Measurements from ENCODE around the gene CFAP68. TPM values are rescaled to one million over a fixed set of nuclear protein-coding genes. Genes with fewer than 3 reads are reported as not detected.
"Not testable (repeated sequence)": the region's sequence is repeated elsewhere in the genome, so short reads cannot be mapped to it uniquely, and the experiment has no call there.

The CFAP68 gene
- total and polyA plus RNA-seq, 7 experiments from 2014 or later, result 13.7 to 39.4 (median 20.8) TPM

DNA sequence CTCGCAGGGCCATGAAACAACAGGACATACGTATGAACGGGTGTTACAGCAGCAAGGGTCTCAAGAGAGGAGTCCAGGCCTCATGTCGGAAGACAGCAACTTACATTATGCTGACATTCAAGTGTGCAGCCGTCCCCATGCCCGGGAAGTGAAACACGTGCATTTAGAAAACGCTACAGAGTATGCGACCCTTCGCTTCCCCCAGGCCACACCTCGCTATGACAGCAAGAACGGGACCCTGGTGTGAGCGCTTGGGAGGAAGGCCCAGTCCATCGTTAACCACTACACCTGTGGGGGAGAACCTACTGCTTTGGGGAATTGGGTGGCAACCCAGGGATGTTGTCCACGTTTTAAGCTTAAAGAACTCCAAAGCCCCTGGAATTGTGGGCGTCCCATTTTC, 46.6 kb downstream of the CFAP68 start:
- Mint-ChIP-seq H3K36me3 (no peaks in the 10 kb centered on the region), H3K27me3 (peaks cover 0 to 11% (median 1%) of the 10 kb centered on the region in 5 donors), H3K4me3 (peak overlapping the region; percentile 51 to 91 (median 85)), H3K9me3 (peaks cover 0 to 2% (median 0%) of the 10 kb centered on the region in 11 donors), H3K4me1 (peaks cover 0 to 19% (median 16%) of the 10 kb centered on the region in 7 donors), H3K27ac (peak overlapping the region; percentile 72 to 96 (median 92))
- ATAC-seq, result no peak
- ChIA-PET POLR2A (interaction anchor here (1.0 to 2.8 kb wide), 11 partner anchors 11 to 182 kb away, joined by 3 to 22 read pairs (median 6); partner anchors contain the start of genes ALG9, CFAP68, DLAT and NKAPD1), CTCF (interaction anchor here (1.0 to 1.7 kb wide), 4 partner anchors 10 to 56 kb away, joined by 4 to 8 read pairs (median 4); no protein-coding TSS in a partner anchor)
- Histone ChIP-seq H3K27me3 (ENCODE audit: control insufficient read depth in 2 of 2, insufficient read depth in 2 of 2, low read length in 2 of 2) (no peaks in the 10 kb centered on the region), H3K4me3 (ENCODE audit: low read length) (no peak overlapping the region), H3K9me3 (ENCODE audit: control insufficient read depth in 2 of 3, low read length in 3 of 3) (no peaks in the 10 kb centered on the region), H3K27ac (ENCODE audit: low read depth, low read length) (peak overlapping the region; percentile 76), H3K4me1 (ENCODE audit: control insufficient read depth in 2 of 2, insufficient read depth in 2 of 2, low read length in 2 of 2) (peaks cover 0 to 5% of the 10 kb centered on the region in 2 donors), H3K36me3 (ENCODE audit: control insufficient read depth in 2 of 3, insufficient read depth in 3 of 3, low read length in 3 of 3) (no peaks in the 10 kb centered on the region)
- no peak for DNase-seq
- intact Hi-C loops (cut with micrococcal nuclease), result loop anchor here in 1 of 2 donors (1.0 to 5.0 kb wide), 6 partner anchors 47 to 1497 kb away; partner anchors contain the start of genes ALG9, CFAP68, FDX1 and FDXACB1

DNA sequence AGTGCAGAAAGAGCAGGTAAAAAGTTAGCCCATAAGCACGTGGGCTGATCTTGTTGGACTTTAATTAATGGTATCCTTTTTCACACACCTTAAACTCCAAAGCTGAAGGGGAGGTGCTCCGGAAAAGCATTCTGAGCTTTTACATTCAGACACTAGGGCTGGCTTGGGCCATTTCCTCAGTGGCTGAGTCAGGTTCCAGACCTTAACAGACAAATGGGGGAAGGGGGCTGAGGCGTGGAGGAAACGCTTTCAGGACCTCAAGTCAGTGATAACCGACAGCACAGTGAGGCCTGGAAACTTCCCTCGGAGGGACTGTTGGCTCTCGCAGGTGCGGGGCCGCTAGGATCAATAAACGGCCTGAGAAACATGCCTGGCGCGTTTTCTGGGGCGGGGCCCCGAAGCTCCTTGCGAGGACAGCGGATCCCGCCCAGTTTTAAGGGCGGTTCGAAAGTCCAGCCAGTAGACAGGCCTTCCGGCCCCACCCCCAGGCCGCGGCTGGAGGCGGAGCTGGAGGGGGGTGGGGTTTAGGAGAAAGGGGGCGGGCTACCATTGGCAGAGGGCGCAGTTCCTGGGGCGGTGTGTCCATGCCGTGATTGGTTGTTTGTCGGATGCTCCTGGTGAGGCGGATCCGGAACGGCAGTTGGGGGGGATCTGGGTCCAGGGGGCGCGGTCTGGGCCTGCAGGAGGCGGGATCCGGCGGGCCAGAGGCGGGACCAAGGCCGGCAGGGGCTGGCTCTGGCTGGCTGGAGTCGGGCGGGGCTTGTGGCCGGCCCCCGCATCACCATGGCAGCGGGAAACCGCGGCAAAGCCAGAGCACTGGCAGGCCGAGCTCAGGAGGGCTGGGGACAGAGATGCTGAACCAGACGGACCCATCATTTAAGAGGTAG, 47.4 kb downstream of the CFAP68 start:
- Histone ChIP-seq H3K4me1 (ENCODE audit: control insufficient read depth in 2 of 2, insufficient read depth in 2 of 2, low read length in 2 of 2) (peaks cover 0 to 5% of the 10 kb centered on the region in 2 donors), H3K4me3 (ENCODE audit: low read length) (peak overlapping the region; percentile 61), H3K9me3 (ENCODE audit: control insufficient read depth in 2 of 3, low read length in 3 of 3) (no peaks in the 10 kb centered on the region), H3K27me3 (ENCODE audit: control insufficient read depth in 2 of 2, insufficient read depth in 2 of 2, low read length in 2 of 2) (no peaks in the 10 kb centered on the region), H3K36me3 (ENCODE audit: control insufficient read depth in 2 of 3, insufficient read depth in 3 of 3, low read length in 3 of 3) (no peaks in the 10 kb centered on the region), H3K27ac (ENCODE audit: low read depth, low read length) (peak overlapping the region; percentile 76)
- Mint-ChIP-seq H3K36me3 (no peaks in the 10 kb centered on the region), H3K9me3 (peaks cover 0 to 2% (median 0%) of the 10 kb centered on the region in 11 donors), H3K27ac (peak overlapping the region; percentile 83 to 96 (median 92)), H3K4me1 (peaks cover 0 to 19% (median 16%) of the 10 kb centered on the region in 7 donors), H3K4me3 (peak overlapping the region; percentile 76 to 91 (median 87)), H3K27me3 (peaks cover 0 to 5% (median 0%) of the 10 kb centered on the region in 5 donors)
- DNase-seq, result peak; percentile 91 to 98 (median 96)
- intact Hi-C loops (cut with micrococcal nuclease), result loop anchor here (1.0 to 5.0 kb wide), 15 partner anchors 10 to 1498 kb away; partner anchors contain the start of genes ALG9 (in 2 of the 2), CFAP68 (in 2 of the 2), DLAT (in 2 of the 2) and FDXACB1 (in 2 of the 2)
- peak; percentile 96 for ATAC-seq
- CTCF ChIA-PET, result interaction anchor here (0.6 to 1.7 kb wide), 9 partner anchors 9 to 155 kb away, joined by 3 to 8 read pairs (median 4); partner anchors contain the start of gene ALG9
- POLR2A ChIA-PET, result interaction anchor here (0.6 to 2.8 kb wide), 21 partner anchors 10 to 181 kb away, joined by 3 to 22 read pairs (median 4); partner anchors contain the start of genes ALG9, CFAP68, DIXDC1 and DLAT

GRCh38 chr11:111930472-111930871, 51.1 kb downstream of the CFAP68 start:
- Histone ChIP-seq H3K4me1 (ENCODE audit: control insufficient read depth in 2 of 2, insufficient read depth in 2 of 2, low read length in 2 of 2) (peaks cover 0 to 5% of the 10 kb centered on the region in 2 donors), H3K27me3 (ENCODE audit: control insufficient read depth in 2 of 2, insufficient read depth in 2 of 2, low read length in 2 of 2) (no peaks in the 10 kb centered on the region), H3K27ac (ENCODE audit: low read depth, low read length) (no peak overlapping the region), H3K4me3 (ENCODE audit: low read length) (no peak overlapping the region), H3K36me3 (ENCODE audit: control insufficient read depth in 2 of 3, insufficient read depth in 3 of 3, low read length in 3 of 3) (no peaks in the 10 kb centered on the region), H3K9me3 (ENCODE audit: control insufficient read depth in 2 of 3, low read length in 3 of 3) (no peaks in the 10 kb centered on the region)
- Mint-ChIP-seq H3K27me3 (no peaks in the 10 kb centered on the region), H3K9me3 (peaks cover 0 to 2% (median 0%) of the 10 kb centered on the region in 11 donors), H3K36me3 (no peaks in the 10 kb centered on the region), H3K4me3 (no peak overlapping the region), H3K27ac (no peak overlapping the region), H3K4me1 (peaks cover 0 to 29% (median 23%) of the 10 kb centered on the region in 7 donors)
- intact Hi-C loops (cut with micrococcal nuclease), result loop anchor here (5.0 to 10.0 kb wide), 4 partner anchors 247 to 1496 kb away; partner anchors contain the start of gene BCO2 (in 1 of the 2)
- ChIA-PET CTCF (interaction anchor here (0.6 to 3.0 kb wide), 4 partner anchors 12 to 156 kb away, joined by 3 to 20 read pairs (median 3); partner anchors contain the start of genes C11orf52, SDHD and TIMM8B), POLR2A (no interaction called here)
- no peak for DNase-seq
- no peak for ATAC-seq

DNA sequence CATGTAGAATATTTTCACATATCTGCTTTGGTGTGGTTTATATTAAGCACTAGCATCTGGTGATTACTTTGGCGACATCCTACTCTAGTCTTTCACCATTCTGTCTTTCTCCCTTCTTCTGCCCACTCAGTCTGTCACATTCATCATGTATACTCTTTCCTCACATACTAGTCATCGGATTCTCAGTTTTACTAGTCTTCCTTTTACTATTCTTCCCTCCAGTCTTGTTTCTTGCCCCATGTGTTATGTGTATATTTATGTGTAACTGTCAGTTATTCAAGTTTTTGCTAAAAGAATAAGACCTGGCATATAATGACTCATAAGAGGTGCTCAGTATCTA, 53.2 kb downstream of the CFAP68 start:
- intact Hi-C loops (cut with micrococcal nuclease), result loop anchor here (5.0 to 10.0 kb wide), 4 partner anchors 245 to 1498 kb away; partner anchors contain the start of gene BCO2 (in 1 of the 2)
- peaks cover 0 to 30% (median 16%) of the 10 kb centered on the region in 7 donors for H3K4me1 Mint-ChIP-seq
- H3K27ac Mint-ChIP-seq, result peak overlapping the region in 2 of 9 donors; percentile 31 to 56
- Histone ChIP-seq H3K27me3 (ENCODE audit: control insufficient read depth in 2 of 2, insufficient read depth in 2 of 2, low read length in 2 of 2) (no peaks in the 10 kb centered on the region), H3K27ac (ENCODE audit: low read depth, low read length) (no peak overlapping the region), H3K4me3 (ENCODE audit: low read length) (no peak overlapping the region), H3K36me3 (ENCODE audit: control insufficient read depth in 2 of 3, insufficient read depth in 3 of 3, low read length in 3 of 3) (no peaks in the 10 kb centered on the region), H3K9me3 (ENCODE audit: control insufficient read depth in 2 of 3, low read length in 3 of 3) (no peaks in the 10 kb centered on the region), H3K4me1 (ENCODE audit: control insufficient read depth in 2 of 2, insufficient read depth in 2 of 2, low read length in 2 of 2) (peaks cover under 1 to 13% of the 10 kb centered on the region in 2 donors)
- no peaks in the 10 kb centered on the region for H3K9me3 Mint-ChIP-seq
- CTCF ChIA-PET, result interaction anchor here (0.8 to 8.7 kb wide), 5 partner anchors 8 to 110 kb away, joined by 3 to 114 read pairs (median 5); no protein-coding TSS in a partner anchor
- peak overlapping the region in 2 of 10 donors; percentile 4 to 51 for H3K4me3 Mint-ChIP-seq
- DNase-seq, result no peak
- no peaks in the 10 kb centered on the region for H3K36me3 Mint-ChIP-seq
- ATAC-seq, result no peak
- POLR2A ChIA-PET, result interaction anchor here (0.6 to 2.4 kb wide), 4 partner anchors 11 to 166 kb away, joined by 3 to 8 read pairs (median 4); no protein-coding TSS in a partner anchor
- no peaks in the 10 kb centered on the region for H3K27me3 Mint-ChIP-seq

- intact Hi-C loops (cut with micrococcal nuclease), result loop anchor here (5.0 to 10.0 kb wide), 4 partner anchors 244 to 1498 kb away; partner anchors contain the start of gene BCO2 (in 1 of the 2)
- not testable (repeated sequence) for H3K9me3 Mint-ChIP-seq; H3K27ac ChIP-seq (ENCODE audit: low read depth, low read length); H3K27me3 Mint-ChIP-seq; H3K36me3 ChIP-seq (ENCODE audit: control insufficient read depth in 2 of 3, insufficient read depth in 3 of 3, low read length in 3 of 3); H3K4me3 Mint-ChIP-seq; ATAC-seq; H3K36me3 Mint-ChIP-seq; H3K9me3 ChIP-seq (ENCODE audit: control insufficient read depth in 2 of 3, low read length in 3 of 3); H3K27me3 ChIP-seq (ENCODE audit: control insufficient read depth in 2 of 2, insufficient read depth in 2 of 2, low read length in 2 of 2); DNase-seq; H3K4me3 ChIP-seq (ENCODE audit: low read length)
- ChIA-PET CTCF (interaction anchor here (1.2 to 8.7 kb wide), 2 partner anchors 24 to 49 kb away, joined by 3 to 114 read pairs; no protein-coding TSS in a partner anchor), POLR2A (interaction anchor here (0.6 to 2.4 kb wide), 3 partner anchors 48 to 165 kb away, joined by 3 to 8 read pairs (median 4); no protein-coding TSS in a partner anchor)
- H3K27ac Mint-ChIP-seq, result peak overlapping the region in 1 of 9 donors; percentile 56
- H3K4me1 Mint-ChIP-seq, result peaks cover 3 to 35% (median 22%) of the 10 kb centered on the region in 7 donors
- H3K4me1 ChIP-seq (ENCODE audit: control insufficient read depth in 2 of 2, insufficient read depth in 2 of 2, low read length in 2 of 2), result peaks cover 4 to 19% of the 10 kb centered on the region in 2 donors
These were observed 53.8 kb downstream of the CFAP68 start for GRCh38 chr11:111933176-111933575.

- no peaks in the 10 kb centered on the region for H3K36me3 Mint-ChIP-seq
- DNase-seq (no peak), ATAC-seq (no peak)
- H3K27me3 Mint-ChIP-seq, result no peaks in the 10 kb centered on the region
- H3K27me3 ChIP-seq (ENCODE audit: control insufficient read depth in 2 of 2, insufficient read depth in 2 of 2, low read length in 2 of 2), result no peaks in the 10 kb centered on the region
- H3K9me3 ChIP-seq (ENCODE audit: control insufficient read depth in 2 of 3, low read length in 3 of 3), result no peaks in the 10 kb centered on the region
- no peaks in the 10 kb centered on the region for H3K9me3 Mint-ChIP-seq
- no peak overlapping the region for H3K4me3 Mint-ChIP-seq
- ChIA-PET CTCF (interaction anchor here (1.2 to 8.7 kb wide), 3 partner anchors 9 to 49 kb away, joined by 3 to 114 read pairs (median 3); no protein-coding TSS in a partner anchor), POLR2A (interaction anchor here (0.7 to 2.4 kb wide), 5 partner anchors 48 to 117 kb away, joined by 3 to 8 read pairs (median 3); no protein-coding TSS in a partner anchor)
- H3K27ac ChIP-seq (ENCODE audit: low read depth, low read length), result no peak overlapping the region
- no peaks in the 10 kb centered on the region for H3K36me3 ChIP-seq (ENCODE audit: control insufficient read depth in 2 of 3, insufficient read depth in 3 of 3, low read length in 3 of 3)
- H3K4me1 ChIP-seq (ENCODE audit: control insufficient read depth in 2 of 2, insufficient read depth in 2 of 2, low read length in 2 of 2), result peaks cover 4 to 26% of the 10 kb centered on the region in 2 donors
- no peak overlapping the region for H3K4me3 ChIP-seq (ENCODE audit: low read length)
- H3K4me1 Mint-ChIP-seq, result peaks cover 10 to 42% (median 29%) of the 10 kb centered on the region in 7 donors
- intact Hi-C loops (cut with micrococcal nuclease), result loop anchor here (5.0 to 10.0 kb wide), 4 partner anchors 243 to 1499 kb away; partner anchors contain the start of gene BCO2 (in 1 of the 2)
- H3K27ac Mint-ChIP-seq, result no peak overlapping the region
These were observed 54.5 kb downstream of the CFAP68 start for GRCh38 chr11:111933872-111934271.
